GM21529 (cell line): ENCODE results near the gene ILDR2.
"Not testable (repeated sequence)": the region's sequence is repeated elsewhere in the genome, so short reads cannot be mapped to it uniquely, and the experiment has no call there.

ENCODE experiments used
- ATAC-seq: cut with Tn5 transposase; IDR thresholded peaks from one replicate; pipeline ENCODE4 v1.9.1; 2021; ENCODE audit not compliant: unreplicated experiment

The ILDR2 gene

GRCh38 chr1:166895766-166896165, 79.6 kb downstream of the ILDR2 start:
- no peak for ATAC-seq

GRCh38 chr1:166889776-166890175, 85.6 kb downstream of the ILDR2 start:
- ATAC-seq: no peak

GRCh38 chr1:166888373-166889111, 86.8 kb downstream of the ILDR2 start:
- no peak for ATAC-seq

- ATAC-seq: no peak
Measured at GRCh38 chr1:166884971-166885370, 90.4 kb downstream of the ILDR2 start.

- no peak for ATAC-seq
Measured at GRCh38 chr1:166884040-166884642, 91.2 kb downstream of the ILDR2 start.

- ATAC-seq: no peak
Measured at GRCh38 chr1:166882893-166883292, 92.4 kb downstream of the ILDR2 start.

- ATAC-seq: not testable (repeated sequence)
Measured at GRCh38 chr1:166878173-166878917, 97.0 kb downstream of the ILDR2 start.

GRCh38 chr1:166876540-166876838, 98.9 kb downstream of the ILDR2 start:
- ATAC-seq: peak; percentile 2

GRCh38 chr1:166875734-166876539, 99.4 kb downstream of the ILDR2 start, which contains the start of gene TADA1:
TSS of gene TADA1 (minus strand) at chr1:166876264. CDS start at chr1:166876233, 31 bp downstream.
- ATAC-seq: peak; percentile 92

GRCh38 chr1:166875302-166875733, 100.0 kb downstream of the ILDR2 start:
- ATAC-seq: no peak

GRCh38 chr1:166874464-166874863, 100.9 kb downstream of the ILDR2 start:
- no peak for ATAC-seq

- no peak for ATAC-seq
Measured at GRCh38 chr1:166870584-166870983, 104.8 kb downstream of the ILDR2 start.

GRCh38 chr1:166869318-166870099, 105.8 kb downstream of the ILDR2 start:
- no peak for ATAC-seq

GRCh38 chr1:166868639-166869038, 106.7 kb downstream of the ILDR2 start:
- no peak for ATAC-seq

GRCh38 chr1:166865926-166866325, 109.4 kb downstream of the ILDR2 start:
- ATAC-seq: no peak

- no peak for ATAC-seq
Measured at GRCh38 chr1:166859597-166859996, 115.7 kb downstream of the ILDR2 start.

- ATAC-seq: no peak
Measured at GRCh38 chr1:166858726-166859419, 116.5 kb downstream of the ILDR2 start.
